Measurements from ENCODE around the gene ZFAND4. TPM values are rescaled to one million over a fixed set of nuclear protein-coding genes. Genes with fewer than 3 reads are reported as not detected.

ZFAND4 gene
- total RNA-seq, 1 experiment from 2014 or later: 17.2 TPM

DNA sequence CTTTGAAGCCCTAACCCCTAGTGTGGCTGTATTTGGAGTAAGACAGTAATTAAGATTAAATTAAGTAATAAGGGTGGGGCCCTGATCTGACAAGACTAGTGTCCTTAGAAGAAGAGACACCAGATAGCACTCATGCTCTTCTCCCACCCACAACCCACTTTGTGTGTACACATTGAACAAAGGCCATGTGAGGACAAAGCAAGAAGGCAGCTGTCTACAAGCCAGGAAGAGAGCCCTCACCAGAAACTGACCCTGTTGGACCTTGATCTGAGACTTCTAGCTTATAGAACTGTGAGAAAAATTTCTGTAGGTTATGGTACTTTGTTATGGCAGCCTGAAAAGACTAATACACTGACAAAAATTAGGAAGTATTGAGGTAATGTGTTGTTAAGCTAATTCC, 59.8 kb downstream of the ZFAND4 start:
- no peak overlapping the region for H2AFZ ChIP-seq (ENCODE audit: low read length)
- H3K27me3 Mint-ChIP-seq (ENCODE audit: low read depth): no peaks in the 10 kb centered on the region
- no peak overlapping the region for H3K14ac ChIP-seq (ENCODE audit: insufficient read depth, low read length)

More for the DNA sequence above, 59.8 kb downstream of the ZFAND4 start:
- no peak overlapping the region for H3K4me2 ChIP-seq (ENCODE audit: insufficient read depth, insufficient read length, low read length)
- H3K23me2 ChIP-seq (ENCODE audit: insufficient read length, low read depth, low read length, poor library complexity, severe bottlenecking): no peaks in the 10 kb centered on the region
- H3K4me3 Mint-ChIP-seq: no peak overlapping the region
- H4K20me1 ChIP-seq (ENCODE audit: control insufficient read depth, insufficient read depth, insufficient read length): no peaks in the 10 kb centered on the region
- no peak overlapping the region for H3K9ac ChIP-seq (ENCODE audit: extremely low read depth, insufficient read length, low read length)
- H3K4me1 Mint-ChIP-seq: 0 out of 4 replicates have a peak, but pooled peaks cover 0 to 2% of the 10 kb centered on the region in 2 experiments
- H2BK5ac ChIP-seq (ENCODE audit: insufficient read length, low read length): no peak overlapping the region
- H2BK120ac ChIP-seq (ENCODE audit: low read depth, low read length, poor library complexity, severe bottlenecking): no peak overlapping the region
- no peak overlapping the region for H4K5ac ChIP-seq (ENCODE audit: insufficient read length, low read depth, low read length)
- no peaks in the 10 kb centered on the region for H3K9me3 ChIP-seq (ENCODE audit: control insufficient read depth, low read depth, low read length)
- no peak overlapping the region for H3T11ph ChIP-seq (ENCODE audit: low read length)
- H3K23ac ChIP-seq (ENCODE audit: insufficient read length, low read depth, low read length): no peak overlapping the region
- no peaks in the 10 kb centered on the region for H3K9me3 Mint-ChIP-seq
- no peak overlapping the region for H3K18ac ChIP-seq (ENCODE audit: insufficient read length, low read depth, low read length)
- no peaks in the 10 kb centered on the region for H3K79me1 ChIP-seq (ENCODE audit: insufficient read depth, low read depth, low read length, poor library complexity, severe bottlenecking)
- H4K91ac ChIP-seq (ENCODE audit: insufficient read length, low read depth, low read length): no peak overlapping the region
- H3K4me1 ChIP-seq (ENCODE audit: insufficient read depth, low read length): no peaks in the 10 kb centered on the region
- no peaks in the 10 kb centered on the region for H3K27me3 ChIP-seq (ENCODE audit: insufficient read depth, low read length)
- no peak overlapping the region for H2AK5ac ChIP-seq (ENCODE audit: insufficient read length, low read length)
- H3K4ac ChIP-seq (ENCODE audit: low read depth, low read length): no peak overlapping the region
- H3K56ac ChIP-seq (ENCODE audit: insufficient read length, low read depth, low read length): no peak overlapping the region
- TF ChIP-seq, protein P1, sequence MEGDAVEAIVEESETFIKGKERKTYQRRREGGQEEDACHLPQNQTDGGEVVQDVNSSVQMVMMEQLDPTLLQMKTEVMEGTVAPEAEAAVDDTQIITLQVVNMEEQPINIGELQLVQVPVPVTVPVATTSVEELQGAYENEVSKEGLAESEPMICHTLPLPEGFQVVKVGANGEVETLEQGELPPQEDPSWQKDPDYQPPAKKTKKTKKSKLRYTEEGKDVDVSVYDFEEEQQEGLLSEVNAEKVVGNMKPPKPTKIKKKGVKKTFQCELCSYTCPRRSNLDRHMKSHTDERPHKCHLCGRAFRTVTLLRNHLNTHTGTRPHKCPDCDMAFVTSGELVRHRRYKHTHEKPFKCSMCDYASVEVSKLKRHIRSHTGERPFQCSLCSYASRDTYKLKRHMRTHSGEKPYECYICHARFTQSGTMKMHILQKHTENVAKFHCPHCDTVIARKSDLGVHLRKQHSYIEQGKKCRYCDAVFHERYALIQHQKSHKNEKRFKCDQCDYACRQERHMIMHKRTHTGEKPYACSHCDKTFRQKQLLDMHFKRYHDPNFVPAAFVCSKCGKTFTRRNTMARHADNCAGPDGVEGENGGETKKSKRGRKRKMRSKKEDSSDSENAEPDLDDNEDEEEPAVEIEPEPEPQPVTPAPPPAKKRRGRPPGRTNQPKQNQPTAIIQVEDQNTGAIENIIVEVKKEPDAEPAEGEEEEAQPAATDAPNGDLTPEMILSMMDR (conservative IDR thresholded peaks at IDR 0.05): no peak
- H2BK15ac ChIP-seq (ENCODE audit: low read depth, low read length): no peak overlapping the region
- no peak for DNase-seq
- no peak overlapping the region for H2BK20ac ChIP-seq (ENCODE audit: low read depth, low read length, poor library complexity, severe bottlenecking)
- no peak overlapping the region for H2BK12ac ChIP-seq (ENCODE audit: insufficient read length, low read depth, low read length)
- peaks cover 3 to 19% (median 6%) of the 10 kb centered on the region in 3 experiments; a peak in 6 of 7 replicates for H3K36me3 Mint-ChIP-seq (ENCODE audit: insufficient read depth in 1 of 3, low read depth in 3 of 3)
- no peak overlapping the region for H4K8ac ChIP-seq (replicated peaks; ENCODE audit: insufficient read length, low read depth, low read length)
- H3K27ac ChIP-seq (ENCODE audit: insufficient read length, low read depth, low read length): no peak overlapping the region
- H3K79me2 ChIP-seq (ENCODE audit: insufficient read depth, low read length): no peaks in the 10 kb centered on the region
- no peak overlapping the region; a peak in 1 of 7 replicates for H3K27ac Mint-ChIP-seq

Measured in H9 (cell line).